IMR-90 (cell line): ENCODE data around the gene ARPC2. TPM values are rescaled to one million over a fixed set of nuclear protein-coding genes. Genes with fewer than 3 reads are reported as not detected.

Experiments used
- ATAC-seq: fragments of 200-7000 bp; cut with Tn5 transposase; 2 replicates; pipeline ENCODE4 v1.9.1; 2020; ENCODE audit warnings: low read depth, mild to moderate bottlenecking, moderate library complexity
- BruUV-seq: library from RNA; stranded (reverse); fragments of 400-500 nt; replicated peaks from 2 replicates; lab custom pipeline; 2021; lab: Mats Ljungman, UMichigan
- CTCF ChIA-PET: fragments of 300-600 bp; formaldehyde crosslinking; extraction: SDS; loops from one replicate; lab custom pipeline; 2021; ENCODE audit warnings: antibody characterized with exemption; lab: Yijun Ruan, JAX
- POLR2A ChIA-PET: fragments of 300-600 bp; sonication (Branson Sonifier 250); formaldehyde crosslinking; loops from one replicate; lab custom pipeline; 2022; ENCODE audit warnings: antibody characterized with exemption; ENCODE audit not compliant: unreplicated experiment; lab: Charles Lee
- DNase-seq: peaks from one replicate; pipeline ENCODE4 v3.0.0; 2013
- H2AFZ ChIP-seq: replicated peaks from 2 replicates; pipeline ENCODE3; 2013; ENCODE audit warnings: low read length, mild to moderate bottlenecking; ENCODE audit not compliant: poor library complexity
- H2AK5ac ChIP-seq: 2 replicates; pipeline ENCODE4 v1.6.1; 2013; ENCODE audit warnings: low read depth, low read length, inconsistent platforms
- H2AK9ac ChIP-seq: replicated peaks from 2 replicates; pipeline ENCODE3; 2013; ENCODE audit warnings: mild to moderate bottlenecking, low read depth, low read length, moderate library complexity; ENCODE audit not compliant: poor library complexity
- H2BK120ac ChIP-seq: 2 replicates; pipeline ENCODE4 v1.6.1; 2013; ENCODE audit warnings: low read depth, low read length, inconsistent platforms
- H2BK15ac ChIP-seq: 3 replicates; pipeline ENCODE4 v1.6.1; 2013; ENCODE audit warnings: low read depth, low read length, inconsistent platforms
- H2BK20ac ChIP-seq: 2 replicates; pipeline ENCODE4 v1.6.1; 2013; ENCODE audit warnings: low read depth, mild to moderate bottlenecking, inconsistent platforms, low read length, moderate library complexity
- H2BK5ac ChIP-seq: 2 replicates; pipeline ENCODE4 v1.6.1; 2013; ENCODE audit warnings: mild to moderate bottlenecking, low read depth, low read length, inconsistent platforms; ENCODE audit not compliant: poor library complexity, severe bottlenecking
- H3K14ac ChIP-seq: replicated peaks from 2 replicates; pipeline ENCODE4 v1.6.1; 2013; ENCODE audit warnings: low read depth, low read length, inconsistent platforms
- H3K18ac ChIP-seq: 2 replicates; pipeline ENCODE4 v1.6.1; 2013; ENCODE audit warnings: low read depth, low read length, control low read depth
- H3K23ac ChIP-seq: 2 replicates; pipeline ENCODE4 v1.6.1; 2013; ENCODE audit warnings: low read depth, low read length, inconsistent platforms
- H3K27ac ChIP-seq: 2 replicates; pipeline ENCODE4 v1.5.1; 2013; ENCODE audit warnings: mild to moderate bottlenecking, control low read depth, low read length; ENCODE audit not compliant: insufficient read depth
- H3K27me3 ChIP-seq: 2 replicates; pipeline ENCODE4 v1.6.1; 2013; ENCODE audit warnings: low read length; ENCODE audit not compliant: control insufficient read depth, insufficient read depth
- H3K36me3 ChIP-seq: 2 replicates; pipeline ENCODE4 v1.6.1; 2013; ENCODE audit warnings: low read length, mixed read lengths; ENCODE audit not compliant: control insufficient read depth, insufficient read depth
- H3K4ac ChIP-seq: 2 replicates; pipeline ENCODE4 v1.6.1; 2013; ENCODE audit warnings: low read depth, low read length, inconsistent platforms
- H3K4me1 ChIP-seq: 2 replicates; pipeline ENCODE4 v1.6.1; 2013; ENCODE audit warnings: low read length, mixed read lengths; ENCODE audit not compliant: control insufficient read depth, insufficient read depth
- H3K4me2 ChIP-seq: 2 replicates; pipeline ENCODE4 v1.6.1; 2013; ENCODE audit warnings: low read depth, mild to moderate bottlenecking, control low read depth, low read length, moderate library complexity
- H3K4me3 ChIP-seq: 2 replicates; pipeline ENCODE4 v1.5.1; 2013; ENCODE audit warnings: low read depth, mild to moderate bottlenecking, control low read depth, low read length, moderate library complexity; ENCODE audit not compliant: insufficient read depth
- H3K56ac ChIP-seq: 2 replicates; pipeline ENCODE4 v1.6.1; 2013; ENCODE audit warnings: low read length, inconsistent platforms; ENCODE audit not compliant: insufficient read depth; ENCODE audit errors: extremely low read depth
- H3K79me1 ChIP-seq, 2 experiments: 2 replicates each; pipeline ENCODE4 v1.6.1; 2013; ENCODE audit warnings: low read length in 2 of 2, inconsistent platforms in 1 of 2, low read depth in 1 of 2
- H3K9ac ChIP-seq: 2 replicates; pipeline ENCODE4 v1.6.1; 2013; ENCODE audit warnings: low read depth, low read length, control low read depth
- H3K9me1 ChIP-seq: 2 replicates; pipeline ENCODE4 v1.6.1; 2013; ENCODE audit warnings: low read length, inconsistent platforms; ENCODE audit not compliant: insufficient read depth
- H3K9me3 ChIP-seq: 2 replicates; pipeline ENCODE4 v1.6.1; 2013; ENCODE audit warnings: low read length; ENCODE audit not compliant: control insufficient read depth, insufficient read depth
- H4K20me1 ChIP-seq: 2 replicates; pipeline ENCODE4 v1.6.1; 2013; ENCODE audit warnings: low read length, inconsistent platforms; ENCODE audit not compliant: insufficient read depth
- H4K5ac ChIP-seq: 2 replicates; pipeline ENCODE4 v1.6.1; 2013; ENCODE audit warnings: mild to moderate bottlenecking, low read depth, low read length, control low read depth
- H4K8ac ChIP-seq, 2 experiments: 2 replicates each; pipeline ENCODE4 v1.6.1; 2013; ENCODE audit warnings: low read depth in 2 of 2, low read length in 2 of 2, control low read depth in 1 of 2, inconsistent platforms in 1 of 2
- H4K91ac ChIP-seq: 2 replicates; pipeline ENCODE4 v1.6.1; 2013; ENCODE audit warnings: low read depth, low read length, inconsistent platforms; ENCODE audit not compliant: insufficient read depth
- CHD1 ChIP-seq: IDR thresholded peaks from 2 replicates; pipeline ENCODE4 v1.6.1; 2012; ENCODE audit warnings: low read depth, low read length, improper control_type of control experiment
- MAFK ChIP-seq: IDR thresholded peaks from 2 replicates; pipeline ENCODE4 v1.6.1; 2012; ENCODE audit warnings: low read depth, low read length, improper control_type of control experiment
- MAZ ChIP-seq: IDR thresholded peaks from 2 replicates; pipeline ENCODE4 v1.6.1; 2012; ENCODE audit warnings: low read depth, mild to moderate bottlenecking, low read length, improper control_type of control experiment, moderate library complexity, borderline replicate concordance
- MXI1 ChIP-seq: IDR thresholded peaks from 2 replicates; pipeline ENCODE4 v1.6.1; 2012; ENCODE audit warnings: low read depth, mild to moderate bottlenecking, low read length, moderate library complexity, borderline replicate concordance
- NFE2L2 ChIP-seq: fragments of 150-350 bp; IDR thresholded peaks from 2 replicates; pipeline ENCODE4 v1.6.1; 2016; ENCODE audit warnings: low read depth, mild to moderate bottlenecking, low read length
- RAD21 ChIP-seq: IDR thresholded peaks from 2 replicates; pipeline ENCODE4 v1.6.1; 2012; ENCODE audit warnings: low read length, improper control_type of control experiment
- RCOR1 ChIP-seq: IDR thresholded peaks from 2 replicates; pipeline ENCODE4 v1.6.1; 2012; ENCODE audit warnings: mild to moderate bottlenecking, low read length, improper control_type of control experiment; ENCODE audit not compliant: insufficient replicate concordance
- RFX5 ChIP-seq: IDR thresholded peaks from 2 replicates; pipeline ENCODE4 v1.8.0; 2012; ENCODE audit warnings: low read depth, mild to moderate bottlenecking, low read length, moderate library complexity
- SMC3 ChIP-seq: fragments of 150-350 bp; IDR thresholded peaks from 2 replicates; pipeline ENCODE4 v1.6.1; 2016; ENCODE audit warnings: low read depth, mild to moderate bottlenecking, antibody characterized with exemption, low read length, moderate library complexity
- WGBS, 2 experiments: methylation state at CpG; one replicate each; pipeline versions ENCODE4 v1.1.5 to v1.1.7; 2013; ENCODE audit warnings: missing lambda C conversion rate in 2 of 2; ENCODE audit not compliant: insufficient read length in 1 of 2; ENCODE audit errors: extremely low coverage in 2 of 2; 5-methylcytosine and 5-hydroxymethylcytosine counted together
- dilution Hi-C: fragments of 300-500 bp; cut with HindIII; formaldehyde crosslinking; loops from one replicate; pipeline ENCODE4 v1.14.3; 2018; ENCODE audit warnings: low sequenced_read_pairs; ENCODE audit not compliant: unreplicated experiment
- in situ Hi-C: fragments of 300-500 bp; cut with MboI; formaldehyde crosslinking; loops from 3 replicates; pipeline ENCODE4 v1.14.3; 2019; ENCODE audit warnings: low sequenced_read_pairs, inconsistent platforms, mixed read lengths
- intact Hi-C: fragments of 100-400 bp; cut with micrococcal nuclease; formaldehyde crosslinking; loops from 2 replicates; pipeline ENCODE4 v1.10.0; 2022
- polyA plus RNA-seq, 3 experiments: library from polyadenylated mRNA; depleted of rRNA; stranded (reverse); fragments of >200 nt; gene quantifications; 2 replicates each; pipeline ENCODE4 v1.2.3, GENCODE V29; 2012; ENCODE audit warnings: low replicate concordance in 1 of 3
- total RNA-seq: library from RNA; depleted of rRNA; stranded (reverse); fragments of >200 nt; gene quantifications from 2 replicates; pipeline ENCODE4 v1.2.3, GENCODE V29; 2012
- TF ChIP-seq, protein P1 (sequence below): conservative IDR thresholded peaks from 2 replicates; pipeline ENCODE4 v1.5.1; 2012; ENCODE audit warnings: mild to moderate bottlenecking, low read depth, low read length, improper control_type of control experiment
- TF ChIP-seq, protein P2 (sequence below): fragments of 150-350 bp; IDR thresholded peaks from 2 replicates; pipeline ENCODE4 v1.6.1; 2016; ENCODE audit warnings: low read depth, mild to moderate bottlenecking, low read length, moderate library complexity, borderline replicate concordance
- TF ChIP-seq, protein P3 (sequence below): fragments of 150-350 bp; IDR thresholded peaks from 2 replicates; pipeline ENCODE4 v1.6.1; 2017; ENCODE audit warnings: mild to moderate bottlenecking, antibody characterized with exemption, low read length, low read depth

ARPC2 gene
- total and polyA plus RNA-seq, 2 of the 4 experiments (the other 2 are of a cell fraction) = 561 to 635 TPM

DNA sequence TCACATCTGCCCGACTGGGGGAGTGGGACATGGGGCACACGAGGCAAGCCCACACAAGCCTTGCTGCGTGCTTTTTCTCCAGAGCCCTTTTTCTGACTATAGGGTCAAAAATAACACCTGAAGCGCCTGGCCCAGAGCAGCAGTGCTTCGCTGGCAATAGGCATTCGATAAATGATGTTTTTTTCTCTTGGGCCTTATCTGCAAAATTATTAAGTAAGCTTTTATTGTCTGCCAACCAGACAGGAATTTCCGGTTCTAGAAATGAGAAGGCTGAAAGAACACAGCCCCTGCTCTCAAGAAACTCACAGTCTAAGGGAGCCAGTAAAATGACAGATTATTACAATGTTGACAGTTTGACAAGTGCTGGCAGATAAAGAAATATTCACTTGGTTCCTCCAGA is 78.0 kb downstream of the ARPC2 start:
- H3K23ac ChIP-seq = no peak overlapping the region
- ATAC-seq = no peak
- H3K9ac ChIP-seq = no peak overlapping the region

More for the DNA sequence above, 78.0 kb downstream of the ARPC2 start:
- H3K4ac ChIP-seq = peak overlapping the region; percentile 30; the same call in 1 of the 2 replicates
- H3K4me3 ChIP-seq = no peak overlapping the region
- in situ Hi-C loops (no loop called here), dilution Hi-C loops (no loop called here), intact Hi-C loops (no loop called here)
- H3K27ac ChIP-seq = no peak overlapping the region
- 0 out of 2 replicates have a peak, but pooled peaks cover 4% of the 10 kb centered on the region for H4K20me1 ChIP-seq
- no peak overlapping the region for H2BK120ac ChIP-seq
- H3K36me3 ChIP-seq = no peaks in the 10 kb centered on the region
- no peak overlapping the region for H4K5ac ChIP-seq
- H3K4me1 ChIP-seq = peaks cover 15% of the 10 kb centered on the region
- H3K9me3 ChIP-seq = no peaks in the 10 kb centered on the region
- H3K14ac ChIP-seq = 0 out of 2 replicates have a peak overlapping the region, but pooled peaks have one; percentile 16
- H2AK5ac ChIP-seq = no peak overlapping the region
- no peak overlapping the region for H2BK5ac ChIP-seq
- no peak for DNase-seq
- no TSS peak for BruUV-seq
- H4K8ac ChIP-seq = peak overlapping the region in 1 of 2 experiments; percentile 26; a peak in 1 of 4 replicates
- no peak overlapping the region for H3K18ac ChIP-seq
- peak overlapping the region; percentile 20; the same call in 1 of the 2 replicates for H4K91ac ChIP-seq
- H3K4me2 ChIP-seq = no peak overlapping the region
- no peak overlapping the region; the same call in 2 of the 3 replicates for H2BK15ac ChIP-seq
- ChIA-PET POLR2A (no interaction called here), CTCF (interaction anchor here (1.1 kb wide), 1 partner anchor 101 kb away, joined by 6 read pairs; no protein-coding TSS in a partner anchor)
- no peaks in the 10 kb centered on the region for H3K27me3 ChIP-seq
- no peak overlapping the region for H3K56ac ChIP-seq
- H3K9me1 ChIP-seq = peaks cover 19% of the 10 kb centered on the region
- 55% methylated on average over 3 of the region's 7 CpGs; no CpG with 5 or more reads in 1 of the 2 experiments for whole genome bisulfite sequencing, 2 experiments
- H2AFZ ChIP-seq = peak overlapping the region; percentile 63
- H2AK9ac ChIP-seq = peak overlapping the region; percentile 18
- peaks cover 11 to 22% of the 10 kb centered on the region in 2 experiments; a peak in 3 of 4 replicates for H3K79me1 ChIP-seq
- no peak overlapping the region; the same call in 1 of the 2 replicates for H2BK20ac ChIP-seq
- TF ChIP-seq, protein P1, sequence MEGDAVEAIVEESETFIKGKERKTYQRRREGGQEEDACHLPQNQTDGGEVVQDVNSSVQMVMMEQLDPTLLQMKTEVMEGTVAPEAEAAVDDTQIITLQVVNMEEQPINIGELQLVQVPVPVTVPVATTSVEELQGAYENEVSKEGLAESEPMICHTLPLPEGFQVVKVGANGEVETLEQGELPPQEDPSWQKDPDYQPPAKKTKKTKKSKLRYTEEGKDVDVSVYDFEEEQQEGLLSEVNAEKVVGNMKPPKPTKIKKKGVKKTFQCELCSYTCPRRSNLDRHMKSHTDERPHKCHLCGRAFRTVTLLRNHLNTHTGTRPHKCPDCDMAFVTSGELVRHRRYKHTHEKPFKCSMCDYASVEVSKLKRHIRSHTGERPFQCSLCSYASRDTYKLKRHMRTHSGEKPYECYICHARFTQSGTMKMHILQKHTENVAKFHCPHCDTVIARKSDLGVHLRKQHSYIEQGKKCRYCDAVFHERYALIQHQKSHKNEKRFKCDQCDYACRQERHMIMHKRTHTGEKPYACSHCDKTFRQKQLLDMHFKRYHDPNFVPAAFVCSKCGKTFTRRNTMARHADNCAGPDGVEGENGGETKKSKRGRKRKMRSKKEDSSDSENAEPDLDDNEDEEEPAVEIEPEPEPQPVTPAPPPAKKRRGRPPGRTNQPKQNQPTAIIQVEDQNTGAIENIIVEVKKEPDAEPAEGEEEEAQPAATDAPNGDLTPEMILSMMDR = no peak
- TF ChIP-seq, protein P2, sequence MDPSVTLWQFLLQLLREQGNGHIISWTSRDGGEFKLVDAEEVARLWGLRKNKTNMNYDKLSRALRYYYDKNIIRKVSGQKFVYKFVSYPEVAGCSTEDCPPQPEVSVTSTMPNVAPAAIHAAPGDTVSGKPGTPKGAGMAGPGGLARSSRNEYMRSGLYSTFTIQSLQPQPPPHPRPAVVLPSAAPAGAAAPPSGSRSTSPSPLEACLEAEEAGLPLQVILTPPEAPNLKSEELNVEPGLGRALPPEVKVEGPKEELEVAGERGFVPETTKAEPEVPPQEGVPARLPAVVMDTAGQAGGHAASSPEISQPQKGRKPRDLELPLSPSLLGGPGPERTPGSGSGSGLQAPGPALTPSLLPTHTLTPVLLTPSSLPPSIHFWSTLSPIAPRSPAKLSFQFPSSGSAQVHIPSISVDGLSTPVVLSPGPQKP = no peak
- no peak for TF ChIP-seq MXI1
- no peak for TF ChIP-seq CHD1
- no peak for TF ChIP-seq SMC3
- TF ChIP-seq RAD21 = no peak
- no peak for TF ChIP-seq MAFK
- no peak for TF ChIP-seq RFX5
- no peak for TF ChIP-seq RCOR1
- TF ChIP-seq MAZ = no peak
- TF ChIP-seq NFE2L2 = no peak
- TF ChIP-seq, protein P3, sequence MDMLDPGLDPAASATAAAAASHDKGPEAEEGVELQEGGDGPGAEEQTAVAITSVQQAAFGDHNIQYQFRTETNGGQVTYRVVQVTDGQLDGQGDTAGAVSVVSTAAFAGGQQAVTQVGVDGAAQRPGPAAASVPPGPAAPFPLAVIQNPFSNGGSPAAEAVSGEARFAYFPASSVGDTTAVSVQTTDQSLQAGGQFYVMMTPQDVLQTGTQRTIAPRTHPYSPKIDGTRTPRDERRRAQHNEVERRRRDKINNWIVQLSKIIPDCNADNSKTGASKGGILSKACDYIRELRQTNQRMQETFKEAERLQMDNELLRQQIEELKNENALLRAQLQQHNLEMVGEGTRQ = no peak
